Stimulated activated CD8-positive, alpha-beta memory T cell treated with anti-CD3 and anti-CD28 coated beads, Interleukin-12 subunit alpha, Interleukin-12 subunit beta, amount 100 ng/mL, for 4 hours (primary cell): ENCODE measurements around the gene FMNL1.

Experiments
- DNase-seq: peaks from one replicate; pipeline ENCODE4 v3.0.0-alpha.2; 2020; ENCODE audit warnings: low read depth

FMNL1 gene

GRCh38 chr17:45223539-45224528 is 2.1 kb downstream of the FMNL1 start:
- DNase-seq, result no peak

GRCh38 chr17:45224671-45225050 is 3.0 kb downstream of the FMNL1 start:
- DNase-seq, result no peak

GRCh38 chr17:45225051-45225700 is 3.5 kb downstream of the FMNL1 start:
- no peak for DNase-seq

- DNase-seq, result peak; percentile 94
These were observed 4.4 kb downstream of the FMNL1 start for GRCh38 chr17:45225964-45226530.

GRCh38 chr17:45226576-45226975 is 4.9 kb downstream of the FMNL1 start:
- DNase-seq, result no peak

- no peak for DNase-seq
These were observed 5.6 kb downstream of the FMNL1 start for GRCh38 chr17:45227101-45227925.

GRCh38 chr17:45227926-45228762 is 6.5 kb downstream of the FMNL1 start:
- DNase-seq, result no peak

GRCh38 chr17:45228763-45229539 is 7.3 kb downstream of the FMNL1 start:
- peak; percentile 79 for DNase-seq

- DNase-seq, result no peak
These were observed 8.2 kb downstream of the FMNL1 start for GRCh38 chr17:45229681-45230409.

GRCh38 chr17:45230410-45230786 is 8.7 kb downstream of the FMNL1 start:
- no peak for DNase-seq

- no peak for DNase-seq
These were observed 9.2 kb downstream of the FMNL1 start for GRCh38 chr17:45230787-45231480.

- no peak for DNase-seq
These were observed 9.9 kb downstream of the FMNL1 start for GRCh38 chr17:45231481-45232116.

GRCh38 chr17:45232514-45233422 is 11.1 kb downstream of the FMNL1 start:
- no peak for DNase-seq

GRCh38 chr17:45233423-45233924 is 11.8 kb downstream of the FMNL1 start:
- no peak for DNase-seq

GRCh38 chr17:45234641-45235415 is 13.1 kb downstream of the FMNL1 start:
- no peak for DNase-seq
